Measurements from ENCODE around the gene MET. TPM values are rescaled to one million over a fixed set of nuclear protein-coding genes. Genes with fewer than 3 reads are reported as not detected.

The MET gene
- total RNA-seq, 1 donor from 2014 or later: 7.0 TPM

GRCh38 chr7:116674508-116675173, 2.6 kb downstream of the MET start:
- peaks cover 45% of the 10 kb centered on the region for H3K27me3 ChIP-seq
- DNase-seq (ENCODE audit: low spot score): peak; percentile 15
- no peaks in the 10 kb centered on the region for H3K36me3 Mint-ChIP-seq
- no peaks in the 10 kb centered on the region for H3K79me2 ChIP-seq (ENCODE audit: low read depth)
- H3K4me3 ChIP-seq: no peak overlapping the region
- peak overlapping the region; percentile 26 for H2AFZ ChIP-seq (replicated peaks)
- H3K27ac Mint-ChIP-seq: no peak overlapping the region
- H3K4me1 ChIP-seq: peaks cover 6% of the 10 kb centered on the region
- no peaks in the 10 kb centered on the region for H3K9me3 ChIP-seq (ENCODE audit: low read depth)
- H3K4me2 ChIP-seq: no peak overlapping the region
- H4K20me1 ChIP-seq (ENCODE audit: low read depth): no peaks in the 10 kb centered on the region
- no peaks in the 10 kb centered on the region for H3K9me3 Mint-ChIP-seq
- peaks cover 23% of the 10 kb centered on the region for H3K27me3 Mint-ChIP-seq (ENCODE audit: insufficient read depth, low read depth)
- peaks cover 13% of the 10 kb centered on the region for H3K4me1 Mint-ChIP-seq
- H3K27ac ChIP-seq: no peak overlapping the region
- H3K36me3 ChIP-seq: no peaks in the 10 kb centered on the region
- TF ChIP-seq CTCF (IDR thresholded peaks at IDR 0.05): no peak
- no peak for TF ChIP-seq EZH2phosphoT487 (IDR thresholded peaks at IDR 0.05)
- TF ChIP-seq EZH2 (IDR thresholded peaks at IDR 0.05): no peak
- no peaks in the 10 kb centered on the region for H3F3A ChIP-seq (ENCODE audit: low read depth)
- no peak overlapping the region for H3K4me3 Mint-ChIP-seq
- no peak overlapping the region for H3K9ac ChIP-seq

- TF ChIP-seq CTCF (IDR thresholded peaks at IDR 0.05): no peak
- TF ChIP-seq EZH2 (IDR thresholded peaks at IDR 0.05): no peak
- TF ChIP-seq EZH2phosphoT487 (IDR thresholded peaks at IDR 0.05): no peak
- Histone ChIP-seq H4K20me1 (ENCODE audit: low read depth) (no peaks in the 10 kb centered on the region), H3K4me1 (peaks cover 6% of the 10 kb centered on the region), H3K27me3 (peaks cover 37% of the 10 kb centered on the region), H3K4me2 (no peak overlapping the region), H2AFZ (replicated peaks) (no peak overlapping the region), H3F3A (ENCODE audit: low read depth) (no peaks in the 10 kb centered on the region), H3K9ac (no peak overlapping the region), H3K9me3 (ENCODE audit: low read depth) (no peaks in the 10 kb centered on the region), H3K79me2 (ENCODE audit: low read depth) (no peaks in the 10 kb centered on the region), H3K4me3 (no peak overlapping the region), H3K27ac (no peak overlapping the region), H3K36me3 (no peaks in the 10 kb centered on the region)
- peaks cover 23% of the 10 kb centered on the region for H3K27me3 Mint-ChIP-seq (ENCODE audit: insufficient read depth, low read depth)
- peaks cover 13% of the 10 kb centered on the region for H3K4me1 Mint-ChIP-seq
- no peak overlapping the region for H3K27ac Mint-ChIP-seq
- H3K4me3 Mint-ChIP-seq: no peak overlapping the region
- H3K9me3 Mint-ChIP-seq: no peaks in the 10 kb centered on the region
- DNase-seq (ENCODE audit: low spot score): no peak
- no peaks in the 10 kb centered on the region for H3K36me3 Mint-ChIP-seq
These were observed 3.9 kb downstream of the MET start for GRCh38 chr7:116675812-116676355.

- Histone ChIP-seq H3K27ac (no peak overlapping the region), H3K4me3 (no peak overlapping the region), H3K9me3 (ENCODE audit: low read depth) (no peaks in the 10 kb centered on the region), H3K79me2 (ENCODE audit: low read depth) (no peaks in the 10 kb centered on the region), H2AFZ (replicated peaks) (no peak overlapping the region), H4K20me1 (ENCODE audit: low read depth) (no peaks in the 10 kb centered on the region), H3K36me3 (no peaks in the 10 kb centered on the region), H3F3A (ENCODE audit: low read depth) (no peaks in the 10 kb centered on the region), H3K9ac (no peak overlapping the region), H3K4me1 (peaks cover 6% of the 10 kb centered on the region), H3K4me2 (no peak overlapping the region), H3K27me3 (peaks cover 10% of the 10 kb centered on the region)
- TF ChIP-seq EZH2phosphoT487 (IDR thresholded peaks at IDR 0.05) (no peak), CTCF (IDR thresholded peaks at IDR 0.05) (no peak), EZH2 (IDR thresholded peaks at IDR 0.05) (no peak)
- Mint-ChIP-seq H3K27me3 (ENCODE audit: insufficient read depth, low read depth) (peaks cover 5% of the 10 kb centered on the region), H3K9me3 (no peaks in the 10 kb centered on the region), H3K27ac (no peak overlapping the region), H3K4me3 (no peak overlapping the region), H3K36me3 (no peaks in the 10 kb centered on the region), H3K4me1 (peaks cover 4% of the 10 kb centered on the region)
- DNase-seq (ENCODE audit: low spot score): no peak
These were observed 6.8 kb downstream of the MET start for GRCh38 chr7:116678780-116679179.
